ENCODE measurements around the gene HBA1. TPM values are rescaled to one million over a fixed set of nuclear protein-coding genes. Genes with fewer than 3 reads are reported as not detected.
"Not testable (repeated sequence)": the region's sequence is repeated elsewhere in the genome, so short reads cannot be mapped to it uniquely, and the experiment has no call there.

HBA1 gene
- total RNA-seq, 1 experiment from 2014 or later: 3.4 TPM

- no peak for TF ChIP-seq CREB1 (CRISPR knock-in tag; IDR thresholded peaks at IDR 0.05)
- no peak for TF ChIP-seq ELF4 (CRISPR knock-in tag; IDR thresholded peaks at IDR 0.05; ENCODE audit: low read depth)
- TF ChIP-seq IRF1 (CRISPR knock-in tag; IDR thresholded peaks at IDR 0.05): no peak
- no peak for TF ChIP-seq NFE2L1 (CRISPR knock-in tag; IDR thresholded peaks at IDR 0.05)
- TF ChIP-seq ZNF138 (CRISPR knock-in tag; conservative IDR thresholded peaks at IDR 0.05): no peak
- TF ChIP-seq JAZF1 (CRISPR knock-in tag; IDR thresholded peaks at IDR 0.05): no peak
- no peak for TF ChIP-seq ZBTB21 (CRISPR knock-in tag; IDR thresholded peaks at IDR 0.05; ENCODE audit: borderline replicate concordance)
- TF ChIP-seq KAT7 (CRISPR knock-in tag; IDR thresholded peaks at IDR 0.05; ENCODE audit: borderline replicate concordance): no peak
- no peak for TF ChIP-seq PRRX2 (CRISPR knock-in tag; IDR thresholded peaks at IDR 0.05)
Measured at GRCh38 chr16:159136-159849, 17.2 kb upstream of the HBA1 start (continued).

GRCh38 chr16:160242-160641 lies 16.2 kb upstream of the HBA1 start:
- H3K36me3 Mint-ChIP-seq; H3K4me3 Mint-ChIP-seq; POLR2A ChIA-PET; ATAC-seq; H3K9me3 Mint-ChIP-seq; DNase-seq (ENCODE audit: low spot score); H3K4me1 Mint-ChIP-seq; H3K27ac Mint-ChIP-seq: not testable (repeated sequence)
- CTCF ChIA-PET: interaction anchor here (1.1 to 1.4 kb wide), 2 partner anchors 42 kb away, joined by 3 to 6 read pairs; no protein-coding TSS in a partner anchor
- peaks cover 69% of the 10 kb centered on the region for H3K27me3 Mint-ChIP-seq (ENCODE audit: low read depth)

- Mint-ChIP-seq H3K36me3 (no peaks in the 10 kb centered on the region), H3K27ac (no peak overlapping the region), H3K9me3 (no peaks in the 10 kb centered on the region), H3K4me3 (no peak overlapping the region), H3K27me3 (ENCODE audit: low read depth) (peaks cover 69% of the 10 kb centered on the region), H3K4me1 (no peaks in the 10 kb centered on the region)
- POLR2A ChIA-PET: no interaction called here
- CTCF ChIA-PET: interaction anchor here (1.1 kb wide), 1 partner anchor 43 kb away, joined by 3 read pairs; no protein-coding TSS in a partner anchor
- TF ChIP-seq NR3C1 (CRISPR knock-in tag; conservative IDR thresholded peaks at IDR 0.05; ENCODE audit: low read depth): no peak
- TF ChIP-seq ELF4 (CRISPR knock-in tag; IDR thresholded peaks at IDR 0.05; ENCODE audit: low read depth): no peak
- no peak for TF ChIP-seq ZBTB43 (CRISPR knock-in tag; IDR thresholded peaks at IDR 0.05)
- no peak for TF ChIP-seq ZNF671 (CRISPR knock-in tag; IDR thresholded peaks at IDR 0.05)
- TF ChIP-seq IRF2 (CRISPR knock-in tag; IDR thresholded peaks at IDR 0.05; ENCODE audit: borderline replicate concordance, low read depth): no peak
- TF ChIP-seq ZNF423 (CRISPR knock-in tag; IDR thresholded peaks at IDR 0.05): no peak
- DNase-seq (ENCODE audit: low spot score) (no peak), ATAC-seq (no peak)
Measured at GRCh38 chr16:160691-161190, 15.7 kb upstream of the HBA1 start.

GRCh38 chr16:162271-162991 lies 14.0 kb upstream of the HBA1 start:
- ChIA-PET POLR2A (no interaction called here), CTCF (no interaction called here)
- Mint-ChIP-seq H3K4me3 (no peak overlapping the region), H3K9me3 (no peaks in the 10 kb centered on the region), H3K27ac (no peak overlapping the region), H3K4me1 (peaks cover 9% of the 10 kb centered on the region), H3K27me3 (ENCODE audit: low read depth) (peaks cover 71% of the 10 kb centered on the region), H3K36me3 (no peaks in the 10 kb centered on the region)
- no peak for ATAC-seq
- no peak for DNase-seq (ENCODE audit: low spot score)
- TF ChIP-seq EMX1 (CRISPR knock-in tag; IDR thresholded peaks at IDR 0.05): no peak
- TF ChIP-seq NFYB (CRISPR knock-in tag; conservative IDR thresholded peaks at IDR 0.05; ENCODE audit: low read depth): no peak
- TF ChIP-seq ZNF232 (CRISPR knock-in tag; IDR thresholded peaks at IDR 0.05): no peak

- H3K27ac Mint-ChIP-seq; POLR2A ChIA-PET; ATAC-seq; H3K4me1 Mint-ChIP-seq; H3K9me3 Mint-ChIP-seq; H3K4me3 Mint-ChIP-seq; H3K36me3 Mint-ChIP-seq; DNase-seq (ENCODE audit: low spot score); CTCF ChIA-PET: not testable (repeated sequence)
- peaks cover 71% of the 10 kb centered on the region for H3K27me3 Mint-ChIP-seq (ENCODE audit: low read depth)
Measured at GRCh38 chr16:163139-163538, 13.3 kb upstream of the HBA1 start.

GRCh38 chr16:163696-164095 lies 12.8 kb upstream of the HBA1 start:
- POLR2A ChIA-PET, H3K36me3 Mint-ChIP-seq: not testable (repeated sequence)
- H3K4me3 Mint-ChIP-seq: peak overlapping the region; percentile 41; the same call in 1 of the 2 replicates

GRCh38 chr16:164134-164823 lies 12.2 kb upstream of the HBA1 start:
- peaks cover 75% of the 10 kb centered on the region for H3K27me3 Mint-ChIP-seq (ENCODE audit: low read depth)

More at GRCh38 chr16:163696-164095, 12.8 kb upstream of the HBA1 start:
- DNase-seq (ENCODE audit: low spot score); H3K4me1 Mint-ChIP-seq; H3K9me3 Mint-ChIP-seq; CTCF ChIA-PET; H3K27ac Mint-ChIP-seq: not testable (repeated sequence)
- peaks cover 73% of the 10 kb centered on the region for H3K27me3 Mint-ChIP-seq (ENCODE audit: low read depth)
- ATAC-seq: peak; percentile 12; the same call in 1 of the 2 replicates

More at GRCh38 chr16:164134-164823, 12.2 kb upstream of the HBA1 start:
- H3K4me1 Mint-ChIP-seq; POLR2A ChIA-PET; H3K9me3 Mint-ChIP-seq; H3K36me3 Mint-ChIP-seq; H3K4me3 Mint-ChIP-seq; DNase-seq (ENCODE audit: low spot score); H3K27ac Mint-ChIP-seq: not testable (repeated sequence)
- ATAC-seq: peak; percentile 19
- CTCF ChIA-PET: interaction anchor here (0.5 to 1.4 kb wide), 3 partner anchors 16 to 189 kb away, joined by 3 to 5 read pairs (median 4); partner anchors contain the start of genes AXIN1 and HBQ1

Data from WTC11 (cell line).